Measurements from ENCODE around the gene ARNT2.

DNA sequence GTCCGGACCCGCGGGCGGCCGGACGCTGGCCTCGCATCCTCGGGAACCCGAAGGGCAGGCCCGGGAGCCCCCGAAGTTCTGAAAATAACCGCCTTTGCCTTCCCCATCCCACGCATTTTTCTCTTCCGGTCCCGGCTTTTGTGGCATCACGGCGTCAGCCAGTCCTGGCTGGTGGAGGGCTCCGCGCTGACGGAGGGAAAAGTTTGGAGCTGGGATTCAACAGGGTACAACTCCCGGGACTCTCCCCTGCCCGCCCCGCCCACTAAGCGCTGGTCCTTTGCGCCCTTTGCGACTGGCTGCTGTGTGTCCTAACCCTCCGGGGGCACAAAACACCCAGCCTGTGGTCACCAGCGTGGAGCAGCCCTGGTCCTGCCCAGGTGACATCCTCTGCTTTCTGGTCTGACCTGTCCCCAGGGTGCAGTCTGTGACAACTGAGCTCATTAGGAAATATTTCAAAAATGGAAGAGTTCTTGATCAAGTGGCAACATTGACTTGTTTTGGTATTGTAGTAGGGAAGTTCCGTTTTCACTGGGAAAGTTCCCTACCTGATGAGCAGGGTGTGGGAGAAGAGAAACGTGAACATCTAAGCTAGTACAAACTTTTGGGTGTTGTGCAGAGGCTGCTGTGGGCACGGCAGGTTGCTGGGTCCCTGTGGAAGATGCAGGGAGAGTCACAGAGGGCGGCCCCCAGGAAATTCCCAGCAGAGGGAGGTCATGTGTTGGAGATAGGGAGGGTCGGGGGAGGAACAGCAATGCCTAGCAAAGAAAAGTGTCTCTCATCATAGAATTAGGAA lies 775 bp downstream of the ARNT2 start:
- no peak for TF ChIP-seq CTCF (conservative IDR thresholded peaks at IDR 0.05; ENCODE audit: low read length)
- TF ChIP-seq EZH2phosphoT487 (IDR thresholded peaks at IDR 0.05; ENCODE audit: borderline replicate concordance, low read depth, low read length) = no peak

All from OCI-LY7 (cell line).